HG03457 (cell line): ENCODE measurements around the gene UBD.

ENCODE experiments used
- ATAC-seq: cut with Tn5 transposase; IDR thresholded peaks from one replicate; pipeline ENCODE4 v1.9.1; 2021; ENCODE audit warnings: moderate number of reproducible peaks; ENCODE audit not compliant: unreplicated experiment

The UBD gene

DNA sequence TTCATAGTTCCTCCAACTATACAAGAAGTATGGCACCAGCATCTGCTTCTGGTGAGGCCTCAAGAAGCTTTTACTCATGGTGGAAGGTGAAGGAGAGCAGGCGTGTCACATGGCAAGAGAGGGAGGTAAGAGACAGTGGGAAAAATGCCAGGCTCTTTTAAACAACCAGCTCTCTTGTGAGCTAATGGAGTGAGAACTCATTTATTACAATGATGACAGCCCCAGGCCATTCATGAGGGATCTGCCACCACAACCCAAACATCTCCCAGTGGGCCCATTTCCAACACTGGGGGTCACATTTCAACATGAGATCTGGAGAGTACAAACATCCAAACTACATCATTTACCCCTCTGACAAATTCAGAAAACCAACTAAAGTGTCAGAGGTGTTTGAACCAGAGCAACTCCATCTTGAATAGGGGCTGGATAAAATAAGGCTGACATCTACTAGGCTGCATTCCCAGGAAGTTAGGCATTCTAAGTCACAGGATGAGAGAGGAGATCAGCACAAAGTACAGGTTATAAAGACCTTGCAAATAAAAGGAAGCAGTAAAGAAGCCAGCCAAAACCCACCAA, 2.2 kb upstream of the UBD start:
- ATAC-seq = no peak

DNA sequence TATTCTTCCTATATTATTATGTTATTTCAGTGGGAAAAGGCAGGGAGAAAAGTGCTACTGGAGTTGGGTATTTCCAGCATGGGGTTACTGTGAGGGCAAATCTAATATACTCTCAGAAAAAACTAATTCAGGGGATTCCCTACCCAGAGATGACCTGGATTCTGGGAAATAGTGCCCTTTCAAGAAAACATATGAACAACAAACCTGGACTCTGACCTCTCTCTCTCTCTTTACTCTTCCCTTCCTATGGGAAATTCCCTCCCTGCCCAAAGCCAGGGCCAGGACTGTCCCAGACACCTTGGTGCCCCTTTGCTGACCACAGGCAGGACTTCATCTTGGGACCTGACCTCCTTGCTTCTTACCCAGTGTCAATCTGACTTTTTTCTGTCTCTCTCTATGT, 1.6 kb upstream of the UBD start:
- no peak for ATAC-seq

DNA sequence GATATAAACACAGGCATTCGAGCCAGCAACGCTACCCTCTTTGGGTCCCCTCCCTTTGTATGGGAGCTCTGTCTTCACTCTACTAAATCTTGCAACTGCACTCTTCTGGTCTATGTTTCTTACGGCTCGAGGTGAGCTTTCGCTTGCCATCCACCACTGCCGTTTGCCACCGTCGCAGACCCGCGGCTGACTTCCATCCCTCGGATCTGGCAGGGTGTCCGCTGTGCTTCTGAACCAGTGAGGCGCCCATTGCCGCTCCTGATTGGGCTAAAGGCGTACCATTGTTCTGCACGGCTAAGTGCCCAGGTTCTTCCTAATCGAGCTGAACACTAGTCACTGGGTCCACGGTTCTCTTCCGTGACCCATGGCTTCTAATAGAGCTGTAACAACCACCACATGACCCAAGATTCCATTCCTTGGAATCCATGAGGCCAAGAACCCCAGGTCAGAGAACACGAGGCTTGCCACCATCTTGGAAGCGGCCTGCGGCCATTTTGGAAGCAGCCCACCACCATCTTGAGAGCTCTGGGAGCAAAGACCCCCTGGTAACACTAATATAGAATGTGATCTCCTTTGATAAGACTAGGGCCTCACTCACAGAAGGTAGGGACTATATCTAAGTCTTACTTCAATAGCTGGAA, 973 bp downstream of the UBD start:
- no peak for ATAC-seq

DNA sequence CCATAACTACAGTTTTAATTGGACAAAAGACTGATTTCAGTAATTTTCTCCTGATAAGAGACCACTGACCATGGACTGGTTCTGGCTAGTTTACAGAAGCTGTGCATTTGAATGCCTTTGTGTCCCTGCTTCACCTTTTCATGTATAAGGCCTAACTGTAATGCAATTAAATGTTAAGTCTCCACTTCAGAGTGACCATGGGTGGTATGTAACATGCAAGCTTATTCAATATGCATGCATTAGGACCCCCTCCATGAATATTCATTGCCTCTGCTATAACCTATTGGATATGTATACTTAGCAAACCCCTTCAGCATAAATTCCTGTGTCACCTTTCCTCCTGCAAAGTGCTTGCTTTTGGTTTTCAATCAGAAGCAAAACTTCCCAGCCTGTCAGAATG, 2.2 kb downstream of the UBD start:
- no peak for ATAC-seq

DNA sequence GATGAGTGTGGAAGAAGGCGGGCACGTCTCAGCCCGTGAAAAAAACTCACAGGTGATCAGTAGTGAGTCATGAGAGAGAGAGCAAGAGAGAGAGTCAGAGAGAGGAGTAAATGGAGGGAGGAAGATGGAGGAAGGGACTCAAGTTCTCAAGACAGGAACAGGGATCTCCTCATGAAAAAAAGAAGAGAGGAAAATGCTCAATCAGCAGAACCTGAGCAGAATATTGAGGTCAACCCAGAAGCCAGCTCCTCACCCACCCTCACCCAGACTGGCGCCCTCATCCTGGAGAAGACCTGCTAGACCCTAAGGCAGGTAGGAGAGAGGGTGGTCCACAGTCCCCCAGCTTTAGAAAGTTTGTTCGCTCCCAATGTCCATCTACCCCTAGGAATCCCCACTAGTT, 4.8 kb downstream of the UBD start:
- no peak for ATAC-seq

DNA sequence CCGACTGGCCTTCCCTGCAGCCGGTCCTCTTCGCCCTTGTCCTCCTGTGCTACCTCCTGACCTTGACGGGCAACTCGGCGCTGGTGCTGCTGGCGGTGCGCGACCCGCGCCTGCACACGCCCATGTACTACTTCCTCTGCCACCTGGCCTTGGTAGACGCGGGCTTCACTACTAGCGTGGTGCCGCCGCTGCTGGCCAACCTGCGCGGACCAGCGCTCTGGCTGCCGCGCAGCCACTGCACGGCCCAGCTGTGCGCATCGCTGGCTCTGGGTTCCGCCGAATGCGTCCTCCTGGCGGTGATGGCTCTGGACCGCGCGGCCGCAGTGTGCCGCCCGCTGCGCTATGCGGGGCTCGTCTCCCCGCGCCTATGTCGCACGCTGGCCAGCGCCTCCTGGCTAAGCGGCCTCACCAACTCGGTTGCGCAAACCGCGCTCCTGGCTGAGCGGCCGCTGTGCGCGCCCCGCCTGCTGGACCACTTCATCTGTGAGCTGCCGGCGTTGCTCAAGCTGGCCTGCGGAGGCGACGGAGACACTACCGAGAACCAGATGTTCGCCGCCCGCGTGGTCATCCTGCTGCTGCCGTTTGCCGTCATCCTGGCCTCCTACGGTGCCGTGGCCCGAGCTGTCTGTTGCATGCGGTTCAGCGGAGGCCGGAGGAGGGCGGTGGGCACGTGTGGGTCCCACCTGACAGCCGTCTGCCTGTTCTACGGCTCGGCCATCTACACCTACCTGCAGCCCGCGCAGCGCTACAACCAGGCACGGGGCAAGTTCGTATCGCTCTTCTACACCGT, 6.1 kb downstream of the UBD start:
- no peak for ATAC-seq

DNA sequence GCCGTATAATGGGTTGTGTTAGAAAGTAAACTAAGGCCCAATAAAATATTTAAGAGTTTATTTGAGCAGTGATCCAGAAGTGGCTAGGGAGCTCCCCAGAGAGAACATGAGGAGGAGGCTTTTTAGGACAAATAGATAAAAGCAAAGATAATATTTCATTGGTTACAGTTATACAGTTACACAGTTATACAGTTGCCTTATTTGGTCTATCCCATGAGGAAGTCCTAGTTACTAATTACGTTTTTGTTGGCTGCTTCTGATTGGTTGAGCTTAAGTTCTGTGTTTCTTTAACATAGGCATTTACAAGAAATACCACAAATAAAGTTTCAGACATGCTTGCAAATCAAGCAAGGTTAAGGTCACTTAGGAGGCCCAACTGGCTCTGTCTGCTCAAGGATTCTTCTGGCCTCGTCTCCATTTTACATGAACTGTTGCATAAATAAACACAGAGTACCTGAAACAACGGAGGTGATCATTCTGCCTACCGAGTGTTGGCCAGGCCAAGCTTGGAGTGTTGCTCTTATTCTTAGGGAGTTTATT, 7.0 kb downstream of the UBD start:
- peak; percentile 51 for ATAC-seq

DNA sequence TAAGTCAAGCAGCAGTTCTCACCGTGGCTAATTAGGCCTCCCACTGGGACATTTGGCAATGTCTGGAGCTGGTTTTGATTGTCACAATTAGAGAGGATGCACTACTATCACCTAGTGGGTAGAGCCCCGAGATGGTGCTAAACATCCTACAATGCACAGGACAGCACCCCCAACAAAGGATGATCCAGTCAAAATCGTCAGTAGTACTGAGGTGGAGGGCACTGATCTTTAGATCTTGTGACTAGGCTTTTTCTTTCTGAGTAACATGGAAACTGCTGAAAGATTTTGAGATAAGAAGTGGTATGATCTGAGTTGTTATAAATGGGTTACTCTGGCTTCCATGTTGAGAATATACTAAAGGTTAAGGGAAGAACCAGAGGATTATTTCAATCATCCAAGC, 12.0 kb downstream of the UBD start:
- ATAC-seq = no peak

DNA sequence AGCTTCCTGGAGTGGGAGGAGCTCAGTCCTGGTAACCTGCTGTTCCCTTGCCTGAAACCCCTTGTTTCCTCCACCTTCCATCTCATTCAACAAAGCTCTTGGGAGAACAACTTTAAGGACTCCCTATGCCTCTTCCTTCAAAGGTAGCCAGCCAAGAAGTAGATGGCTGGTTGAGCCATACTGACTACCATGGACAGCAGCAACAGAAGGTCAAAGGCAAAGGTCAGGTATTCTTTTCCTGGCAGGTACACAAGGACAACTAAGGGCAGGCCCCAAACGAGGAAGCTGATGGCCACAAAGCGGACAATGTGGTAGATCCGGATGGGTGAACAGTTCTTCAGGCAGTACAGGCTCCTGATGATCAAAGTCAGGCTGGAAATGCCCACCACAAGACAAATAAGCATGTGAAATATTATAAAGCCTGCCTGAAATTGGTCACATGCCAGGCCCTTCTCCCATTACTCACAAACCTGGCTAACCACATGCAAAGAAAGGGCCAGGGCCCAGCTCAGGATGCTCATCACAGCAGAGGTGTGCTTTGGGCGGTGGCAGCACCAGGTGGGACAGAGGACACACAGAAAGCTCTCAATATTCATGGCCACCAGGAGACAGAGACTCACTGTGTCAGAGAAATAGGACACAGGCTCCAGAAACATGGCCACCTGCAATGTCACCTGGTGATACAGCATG, 21.7 kb downstream of the UBD start:
- no peak for ATAC-seq

DNA sequence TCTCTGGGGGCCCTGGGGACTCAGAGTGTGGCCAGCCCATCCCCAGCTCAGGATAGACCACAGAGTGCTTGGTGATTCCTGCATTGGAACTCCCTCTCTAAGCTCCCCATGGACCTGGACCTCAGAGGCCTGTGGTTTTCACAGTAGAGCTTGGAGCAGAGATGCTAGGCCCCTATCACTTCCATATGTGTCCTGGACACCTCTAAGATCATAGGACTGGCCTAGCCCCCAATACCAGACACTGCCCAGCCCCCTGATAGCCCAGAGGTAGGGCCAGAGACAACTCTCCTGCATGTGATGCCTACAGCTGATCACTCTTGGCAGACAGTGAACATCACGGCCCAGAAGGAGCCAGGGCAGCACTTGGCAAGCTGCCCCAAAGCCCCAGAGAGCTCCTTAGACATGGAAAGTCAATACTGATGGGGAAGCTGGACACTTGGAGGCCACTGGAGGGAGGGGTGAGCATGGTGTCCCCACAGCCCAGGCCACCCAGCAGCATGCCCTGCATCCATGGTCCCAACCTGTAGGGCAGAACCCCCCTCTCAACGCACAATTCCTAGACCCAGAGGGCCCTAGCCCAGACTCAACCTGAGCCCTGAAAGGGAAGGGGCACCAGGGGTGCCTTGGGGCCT, 27.1 kb downstream of the UBD start:
- no peak for ATAC-seq

DNA sequence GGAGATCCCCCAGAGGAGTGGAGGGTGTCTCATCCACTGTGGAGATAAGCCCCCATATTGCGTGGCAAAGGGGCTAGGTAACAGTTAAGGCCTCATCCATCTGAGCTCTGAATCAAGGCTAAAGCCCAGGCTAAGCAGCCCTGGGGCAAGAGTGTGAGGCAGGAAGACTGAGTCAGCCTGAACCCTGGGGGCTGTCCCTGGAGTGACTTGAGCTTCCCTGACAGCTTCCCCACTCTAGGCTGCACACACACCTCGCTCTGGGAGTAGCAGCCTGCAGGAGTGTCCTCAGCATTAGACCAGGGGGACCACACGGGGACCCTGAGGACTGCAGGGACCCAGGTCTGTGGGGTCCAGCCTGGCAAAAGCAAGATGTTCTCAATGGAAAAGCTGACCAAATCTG, 27.9 kb downstream of the UBD start:
- ATAC-seq = no peak

DNA sequence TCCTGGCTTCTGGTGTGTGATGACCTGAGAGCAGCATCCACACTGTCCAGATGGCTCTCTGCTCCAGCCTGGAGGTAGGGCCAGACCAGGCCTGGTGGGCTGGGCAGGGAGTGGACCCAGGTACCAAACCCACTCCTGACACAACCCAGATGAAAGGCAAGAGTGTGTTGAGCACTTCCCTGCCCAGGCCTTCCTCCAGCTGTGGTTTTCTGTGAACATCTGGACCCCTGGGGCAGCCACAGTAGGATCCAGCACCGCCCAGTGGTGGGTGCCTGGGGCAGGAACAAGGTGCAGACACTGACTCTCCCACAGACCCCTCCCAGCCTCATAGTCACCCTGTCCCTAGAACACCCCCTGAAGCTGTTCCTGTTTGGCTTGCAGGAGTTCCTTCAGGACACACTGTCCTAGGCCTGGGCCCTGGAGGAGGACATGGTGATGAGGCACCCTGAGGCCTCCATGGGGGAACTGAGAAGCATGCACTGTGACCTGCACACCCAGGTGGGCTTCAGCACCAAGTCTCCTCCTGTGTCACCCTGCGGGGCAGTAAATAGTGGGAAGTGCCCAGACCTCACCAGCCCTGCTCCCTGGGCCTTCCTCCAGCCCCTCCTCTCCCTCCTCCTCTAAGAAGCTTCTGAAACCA, 28.7 kb downstream of the UBD start:
- no peak for ATAC-seq

DNA sequence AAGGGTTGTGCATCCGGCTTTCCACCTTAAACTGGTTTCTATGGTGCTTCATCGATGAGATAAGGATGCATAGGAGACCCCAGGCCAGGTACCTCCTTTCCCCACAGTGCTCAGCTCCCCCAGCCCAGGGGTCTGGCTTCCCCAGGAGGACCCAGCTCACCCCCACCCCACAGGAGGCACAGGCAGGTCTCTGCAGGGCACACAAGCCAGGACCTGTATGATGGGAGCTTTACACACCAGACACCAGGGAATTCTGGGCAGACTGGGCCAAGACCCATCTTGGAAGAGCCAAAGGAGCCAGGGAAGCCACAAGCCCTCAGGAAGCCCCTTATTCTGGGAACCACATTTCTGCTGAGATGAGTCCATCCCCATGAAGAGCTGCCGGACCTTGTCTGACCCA, 29.6 kb downstream of the UBD start:
- no peak for ATAC-seq

DNA sequence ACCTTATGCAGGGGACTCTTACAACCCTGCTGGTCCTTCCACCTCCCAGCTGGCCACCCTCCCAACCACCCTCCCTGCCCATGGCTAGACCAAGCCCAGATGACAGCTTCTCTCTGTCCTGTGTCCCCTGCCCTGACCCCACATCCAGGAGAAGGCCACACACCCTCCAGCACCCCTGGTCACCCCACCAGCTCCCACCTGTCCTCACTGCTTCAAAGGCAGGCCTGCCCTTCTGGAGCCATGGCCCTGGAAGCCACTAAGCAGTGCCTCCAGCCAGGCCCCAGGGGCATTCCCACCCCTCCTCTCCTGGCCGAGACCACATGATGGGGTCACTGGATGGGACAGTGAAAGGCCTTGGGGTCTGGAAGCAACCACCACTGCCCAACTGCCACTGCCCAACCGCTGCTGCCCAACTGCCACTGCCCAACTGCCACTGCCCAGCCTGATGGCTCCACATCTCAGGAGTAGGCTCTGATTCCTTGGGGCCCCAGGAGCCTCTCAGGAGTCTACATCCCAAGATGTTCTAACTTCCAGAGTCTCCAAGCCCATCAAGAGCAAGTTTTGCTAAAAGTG, 30.5 kb downstream of the UBD start:
- ATAC-seq = no peak

DNA sequence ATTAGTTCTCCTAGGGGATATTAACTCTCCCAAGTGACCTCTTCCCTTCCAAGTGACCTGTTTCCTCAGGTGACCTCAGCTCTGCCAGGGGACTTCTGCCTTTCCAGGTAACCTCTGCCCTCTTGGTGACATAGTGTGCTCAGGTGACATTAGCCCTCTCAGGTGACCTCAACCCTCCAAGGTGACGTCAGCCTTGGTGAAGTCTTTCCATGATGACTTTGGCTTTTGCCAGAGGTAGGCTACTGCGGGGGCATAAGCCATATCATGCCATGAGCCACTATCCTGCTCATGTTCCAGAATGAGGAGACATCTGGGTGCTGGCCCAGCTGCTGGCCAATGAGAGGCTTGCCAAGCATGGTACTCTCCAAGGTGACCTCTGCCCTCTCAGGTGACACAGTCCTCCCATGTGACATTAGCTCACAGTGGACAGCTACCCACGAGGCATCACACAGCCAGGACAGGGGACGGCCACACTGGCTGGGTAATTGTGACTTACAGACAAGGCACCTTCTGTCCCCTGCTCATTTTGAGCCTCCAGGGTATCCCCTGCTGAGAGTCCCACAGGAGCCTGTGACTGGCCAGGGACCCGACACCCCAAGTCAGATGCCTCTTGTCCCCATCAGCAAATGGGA, 31.1 kb downstream of the UBD start:
- ATAC-seq = no peak

DNA sequence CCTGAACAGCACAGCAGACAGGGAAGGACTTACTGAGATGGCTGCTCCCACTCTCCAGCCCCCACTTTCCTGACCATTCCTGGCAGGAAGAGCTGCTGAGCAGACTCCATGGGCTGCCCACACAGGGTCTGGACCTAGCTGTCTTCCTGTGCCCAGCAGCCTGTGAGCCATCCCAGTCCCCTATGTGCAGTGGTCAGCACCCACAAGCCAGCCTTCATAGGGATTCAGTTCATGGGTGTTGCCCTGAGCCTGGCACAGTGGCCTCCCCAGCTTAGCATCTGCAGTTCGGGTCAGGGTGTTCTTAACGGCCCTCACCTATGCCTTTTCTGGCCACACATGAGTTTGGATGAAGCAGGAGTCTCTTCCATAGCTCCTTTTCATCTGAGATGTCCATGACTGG, 32.0 kb downstream of the UBD start:
- ATAC-seq = no peak

DNA sequence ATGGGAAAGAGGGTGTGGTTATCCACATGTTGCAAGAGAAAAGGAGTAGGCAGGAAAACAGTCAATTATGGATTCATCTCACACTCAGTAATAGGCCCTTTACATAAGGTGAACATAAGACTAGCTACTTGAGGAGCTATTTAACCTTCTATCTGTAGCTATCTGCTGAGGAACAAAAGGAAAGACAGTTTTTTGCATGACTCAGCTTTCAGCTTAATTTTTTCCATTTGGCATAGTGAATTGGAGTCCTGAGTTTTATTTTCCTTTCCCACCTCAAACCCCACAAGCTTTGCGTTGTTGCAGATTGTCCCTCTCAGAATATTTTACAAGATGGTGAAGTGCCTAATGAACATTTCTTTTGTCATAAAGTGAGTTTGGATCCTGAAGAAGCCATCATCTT, 32.4 kb downstream of the UBD start:
- ATAC-seq = no peak

DNA sequence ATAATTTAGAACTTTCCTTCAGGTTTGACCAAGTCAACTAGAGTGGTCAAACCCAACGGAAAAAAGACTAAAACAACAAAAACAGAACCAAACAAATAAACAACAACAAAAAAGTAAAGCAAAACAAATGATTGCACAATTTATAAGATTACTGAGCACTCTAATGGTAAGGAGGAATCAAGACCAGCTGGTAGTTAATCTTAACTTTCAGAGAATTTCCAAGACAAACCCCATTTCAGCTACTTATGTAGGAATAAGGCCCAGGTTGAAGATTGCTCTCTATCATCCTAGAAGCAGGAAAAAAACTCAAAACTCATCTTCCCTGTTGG, 34.3 kb downstream of the UBD start:
- ATAC-seq = no peak

DNA sequence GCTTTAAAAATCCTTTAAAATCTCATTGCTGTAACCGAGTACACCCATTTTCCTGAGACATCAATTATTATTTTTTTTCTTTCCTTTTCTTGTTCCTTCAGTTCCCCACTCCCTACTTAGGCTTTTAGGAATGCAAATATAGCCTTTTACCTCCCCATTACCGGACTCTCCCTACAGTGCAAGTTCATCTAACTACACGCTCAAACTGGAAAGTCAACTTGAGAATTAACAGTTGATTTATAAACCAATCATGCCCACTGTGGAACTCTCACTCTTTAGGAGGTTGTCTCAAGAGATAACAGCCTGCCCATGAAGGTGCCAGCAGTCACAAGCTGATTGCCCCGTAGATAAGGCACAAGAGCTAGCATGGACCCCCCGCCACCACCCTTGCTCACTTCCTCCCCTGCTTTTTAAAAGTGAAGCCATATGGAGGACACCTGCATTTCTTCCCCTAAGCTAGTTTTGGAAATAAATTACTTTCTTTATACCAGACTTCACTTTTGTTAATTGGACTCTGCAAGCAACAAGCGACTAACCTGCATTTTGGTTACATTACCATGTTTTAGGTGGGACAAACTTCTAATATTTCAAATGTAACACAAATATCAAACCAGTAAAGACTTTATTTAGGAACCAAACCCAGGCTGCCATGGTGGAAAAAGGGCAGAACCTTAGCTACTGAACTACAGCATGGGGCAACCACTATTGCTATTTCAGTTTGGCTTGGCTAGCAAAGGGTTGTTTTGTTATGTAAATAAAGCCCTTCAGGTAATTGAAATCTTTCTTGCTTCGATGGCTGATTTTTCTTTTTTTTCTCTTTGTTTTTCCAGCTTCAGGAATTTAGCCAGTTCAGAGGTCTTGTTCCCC, 34.9 kb downstream of the UBD start:
- no peak for ATAC-seq
